Neural progenitor cell (in vitro differentiated cells): ENCODE data around the gene MINDY4. TPM values are rescaled to one million over a fixed set of nuclear protein-coding genes. Genes with fewer than 3 reads are reported as not detected.

Source experiments
- DNase-seq: peaks from one replicate; pipeline ENCODE4 v3.0.0-alpha.2; 2016; ENCODE audit warnings: low spot score
- H2AFZ ChIP-seq: fragments of 200-600 bp; sonication (generic); replicated peaks from 2 replicates; pipeline ENCODE4 v1.6.1; 2016; ENCODE audit warnings: antibody characterized with exemption
- H3F3A ChIP-seq: fragments of 200-600 bp; sonication (generic); 2 replicates; pipeline ENCODE4 v1.6.1; 2016; ENCODE audit warnings: antibody characterized with exemption, low read depth
- H3K27ac ChIP-seq: fragments of 200-600 bp; sonication (generic); 2 replicates; pipeline ENCODE4 v1.5.1; 2016; ENCODE audit warnings: mild to moderate bottlenecking
- H3K27me3 ChIP-seq: fragments of 200-600 bp; sonication (generic); 2 replicates; pipeline ENCODE4 v1.6.1; 2016; ENCODE audit warnings: mild to moderate bottlenecking, moderate library complexity
- H3K36me3 ChIP-seq: fragments of 200-600 bp; sonication (generic); 2 replicates; pipeline ENCODE4 v1.5.1; 2016
- H3K4me1 ChIP-seq: fragments of 200-600 bp; sonication (generic); 2 replicates; pipeline ENCODE4 v1.6.1; 2016; ENCODE audit warnings: mixed run types
- H3K4me2 ChIP-seq: fragments of 200-600 bp; sonication (generic); 2 replicates; pipeline ENCODE4 v1.6.1; 2016
- H3K4me3 ChIP-seq: fragments of 200-600 bp; sonication (generic); 2 replicates; pipeline ENCODE4 v1.5.1; 2016
- H3K79me2 ChIP-seq: fragments of 200-600 bp; sonication (generic); 2 replicates; pipeline ENCODE4 v1.6.1; 2016; ENCODE audit warnings: low read depth
- H3K9ac ChIP-seq: fragments of 200-600 bp; sonication (generic); 2 replicates; pipeline ENCODE4 v1.6.1; 2016
- H3K9me3 ChIP-seq: fragments of 200-600 bp; sonication (generic); 2 replicates; pipeline ENCODE4 v1.5.1; 2016; ENCODE audit warnings: low read depth
- H4K20me1 ChIP-seq: fragments of 200-600 bp; sonication (generic); 2 replicates; pipeline ENCODE4 v1.6.1; 2016; ENCODE audit warnings: low read depth
- H3K27ac Mint-ChIP-seq: 3 replicates; pipeline ENCODE4 v1.8.0; 2021; ENCODE audit warnings: mixed read lengths
- H3K27me3 Mint-ChIP-seq: 2 replicates; pipeline ENCODE4 v1.8.0; 2022; ENCODE audit warnings: low read depth, mild to moderate bottlenecking, inconsistent platforms, moderate library complexity, mixed read lengths; ENCODE audit not compliant: insufficient read depth
- H3K36me3 Mint-ChIP-seq: 3 replicates; pipeline ENCODE4 v1.8.0; 2021; ENCODE audit warnings: mixed read lengths
- H3K4me1 Mint-ChIP-seq: 3 replicates; pipeline ENCODE4 v1.8.0; 2021; ENCODE audit warnings: mixed read lengths
- H3K4me3 Mint-ChIP-seq: 3 replicates; pipeline ENCODE4 v1.8.0; 2021; ENCODE audit warnings: mild to moderate bottlenecking, moderate library complexity, mixed read lengths
- H3K9me3 Mint-ChIP-seq: 3 replicates; pipeline ENCODE4 v1.8.0; 2020; ENCODE audit warnings: mixed read lengths
- EZH2 ChIP-seq: fragments of 200-600 bp; sonication (generic); IDR thresholded peaks from 2 replicates; pipeline ENCODE4 v1.6.1; 2017; ENCODE audit warnings: antibody characterized with exemption, mild to moderate bottlenecking, moderate library complexity
- EZH2phosphoT487 ChIP-seq: fragments of 200-600 bp; sonication (generic); IDR thresholded peaks from 2 replicates; pipeline ENCODE4 v1.6.1; 2017; ENCODE audit warnings: antibody characterized with exemption
- total RNA-seq: library from RNA; depleted of rRNA; stranded (reverse); fragments of >200 nt; gene quantifications from 2 replicates; pipeline ENCODE4 v1.2.3, GENCODE V29; 2015; ENCODE audit warnings: low replicate concordance
- TF ChIP-seq, protein P1 (sequence below): fragments of 200-600 bp; sonication (generic); IDR thresholded peaks from 2 replicates; pipeline ENCODE4 v1.5.1; 2017; ENCODE audit warnings: antibody characterized with exemption, mild to moderate bottlenecking

MINDY4 gene
- total RNA-seq, 1 donor from 2014 or later, result 5.9 TPM

DNA sequence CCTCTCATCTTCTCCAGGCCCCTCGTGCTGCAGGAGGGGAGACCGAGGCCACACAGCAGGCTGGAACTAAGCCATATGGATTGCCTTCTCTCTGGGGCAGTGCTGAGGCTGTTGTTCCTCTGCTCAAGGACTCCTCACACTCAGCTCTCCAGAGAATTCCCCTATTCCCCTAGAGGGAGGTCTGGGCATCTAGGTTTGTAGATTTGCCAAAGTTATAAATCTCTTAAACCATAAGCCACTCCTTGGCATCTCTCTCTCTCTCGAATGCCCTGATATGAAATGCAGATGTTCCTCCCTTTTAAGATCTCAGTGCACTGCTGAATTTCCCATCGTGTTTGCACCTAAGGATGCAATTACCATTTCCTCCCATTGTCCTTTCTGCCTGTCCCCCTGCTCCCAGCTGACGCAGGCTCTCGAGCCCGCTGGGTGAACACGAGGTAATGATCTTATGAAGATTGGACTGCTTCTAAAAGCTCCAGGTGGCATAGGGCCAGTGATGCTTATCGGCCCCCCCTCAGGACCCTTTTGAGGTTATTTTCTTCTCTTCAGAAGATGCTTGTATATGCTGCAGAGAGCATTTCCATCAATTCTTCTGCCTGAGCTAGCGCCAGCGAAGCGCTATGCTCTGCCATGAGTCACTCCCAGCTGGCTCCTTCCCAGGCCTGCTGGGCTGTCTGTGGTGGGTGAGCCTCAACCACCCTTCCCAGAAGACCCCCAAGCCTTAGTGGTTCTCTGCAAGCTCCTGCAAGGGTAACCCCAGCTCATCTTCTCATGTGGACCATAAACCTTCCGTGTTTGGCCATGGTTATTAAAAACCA, 98.8 kb downstream of the MINDY4 start:
- Histone ChIP-seq H3K4me2 (no peak overlapping the region), H3K9me3 (no peaks in the 10 kb centered on the region)
- TF ChIP-seq EZH2phosphoT487, result no peak

DNA sequence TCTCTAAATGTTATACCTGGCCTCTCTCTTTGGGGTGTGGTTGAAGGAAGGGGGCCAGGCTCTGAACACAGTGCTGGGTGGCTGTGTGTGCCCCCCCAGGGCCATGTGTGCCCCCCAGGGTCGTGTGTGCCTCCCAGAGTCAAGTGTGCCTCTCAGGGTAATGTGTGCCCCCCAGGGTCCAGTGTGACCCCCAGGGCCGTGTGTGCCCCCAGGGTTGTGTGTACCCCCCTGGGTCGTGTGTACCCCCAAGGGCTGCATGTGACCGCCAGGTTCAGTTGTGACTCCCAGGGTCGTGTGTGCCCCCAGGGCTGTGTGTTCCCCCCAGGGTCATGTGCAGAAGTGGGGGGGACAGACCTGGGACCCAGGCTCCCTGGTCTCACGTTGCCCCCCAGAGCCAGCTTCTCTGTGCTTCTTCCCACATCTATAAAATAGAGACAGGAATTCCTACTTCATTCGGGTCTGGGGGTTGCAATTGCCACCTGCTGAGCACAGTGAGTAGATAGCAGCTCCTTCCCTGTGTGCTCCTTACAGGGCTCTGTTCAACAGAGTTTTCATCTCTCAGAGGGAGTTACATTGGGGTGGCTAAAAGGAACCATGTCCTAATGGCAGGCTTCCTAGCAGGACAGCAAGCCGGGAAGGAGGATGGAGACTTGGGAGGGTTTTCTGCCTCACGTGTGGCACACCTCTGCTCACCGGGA, 99.8 kb downstream of the MINDY4 start:
- H3K4me1 ChIP-seq, result peaks cover 7% of the 10 kb centered on the region
- no peak overlapping the region for H3K4me3 Mint-ChIP-seq
- no peak for DNase-seq

More for the DNA sequence above, 98.8 kb downstream of the MINDY4 start:
- Histone ChIP-seq H3K4me1 (peaks cover 7% of the 10 kb centered on the region), H3K27ac (no peak overlapping the region), H2AFZ (no peak overlapping the region), H3K9ac (no peak overlapping the region), H3K27me3 (no peaks in the 10 kb centered on the region), H4K20me1 (no peaks in the 10 kb centered on the region), H3K4me3 (no peak overlapping the region), H3F3A (peaks cover 4% of the 10 kb centered on the region), H3K36me3 (no peaks in the 10 kb centered on the region), H3K79me2 (no peaks in the 10 kb centered on the region)
- Mint-ChIP-seq H3K4me3 (no peak overlapping the region), H3K36me3 (peaks cover 2% of the 10 kb centered on the region), H3K9me3 (no peaks in the 10 kb centered on the region), H3K27me3 (peaks cover 2% of the 10 kb centered on the region), H3K27ac (no peak overlapping the region), H3K4me1 (peaks cover 11% of the 10 kb centered on the region)
- no peak for DNase-seq

DNA sequence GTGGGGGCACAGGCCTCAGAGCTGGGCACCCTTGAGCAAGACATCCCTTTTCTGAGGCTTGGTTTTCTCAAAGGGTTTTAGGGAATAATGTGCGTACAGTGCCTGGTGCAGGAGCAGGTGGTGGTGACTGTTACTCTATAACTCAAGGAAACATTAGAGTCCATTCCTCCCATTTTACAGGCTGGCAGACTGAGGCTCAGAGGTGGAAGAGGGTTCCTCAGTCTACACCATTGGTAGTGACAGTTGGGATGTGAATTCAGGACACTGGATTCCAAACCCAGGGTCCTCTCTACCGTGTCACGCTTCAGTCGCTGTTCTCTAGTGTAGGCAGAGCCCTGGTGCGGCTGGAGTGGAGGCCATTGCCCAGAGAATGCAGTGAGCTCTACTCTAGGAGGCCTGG, 100.4 kb downstream of the MINDY4 start:
- Histone ChIP-seq H3K9ac (no peak overlapping the region), H3K79me2 (no peaks in the 10 kb centered on the region), H3K4me3 (no peak overlapping the region), H2AFZ (no peak overlapping the region), H3K4me2 (no peak overlapping the region), H3K27me3 (no peaks in the 10 kb centered on the region), H3K9me3 (no peaks in the 10 kb centered on the region), H4K20me1 (no peaks in the 10 kb centered on the region), H3K36me3 (no peaks in the 10 kb centered on the region), H3K27ac (no peak overlapping the region), H3F3A (peaks cover 9% of the 10 kb centered on the region), H3K4me1 (peaks cover 10% of the 10 kb centered on the region)
- no peak overlapping the region for H3K4me3 Mint-ChIP-seq
- no peak overlapping the region for H3K27ac Mint-ChIP-seq
- H3K9me3 Mint-ChIP-seq, result no peaks in the 10 kb centered on the region
- TF ChIP-seq EZH2 (no peak), EZH2phosphoT487 (no peak)
- TF ChIP-seq, protein P1, sequence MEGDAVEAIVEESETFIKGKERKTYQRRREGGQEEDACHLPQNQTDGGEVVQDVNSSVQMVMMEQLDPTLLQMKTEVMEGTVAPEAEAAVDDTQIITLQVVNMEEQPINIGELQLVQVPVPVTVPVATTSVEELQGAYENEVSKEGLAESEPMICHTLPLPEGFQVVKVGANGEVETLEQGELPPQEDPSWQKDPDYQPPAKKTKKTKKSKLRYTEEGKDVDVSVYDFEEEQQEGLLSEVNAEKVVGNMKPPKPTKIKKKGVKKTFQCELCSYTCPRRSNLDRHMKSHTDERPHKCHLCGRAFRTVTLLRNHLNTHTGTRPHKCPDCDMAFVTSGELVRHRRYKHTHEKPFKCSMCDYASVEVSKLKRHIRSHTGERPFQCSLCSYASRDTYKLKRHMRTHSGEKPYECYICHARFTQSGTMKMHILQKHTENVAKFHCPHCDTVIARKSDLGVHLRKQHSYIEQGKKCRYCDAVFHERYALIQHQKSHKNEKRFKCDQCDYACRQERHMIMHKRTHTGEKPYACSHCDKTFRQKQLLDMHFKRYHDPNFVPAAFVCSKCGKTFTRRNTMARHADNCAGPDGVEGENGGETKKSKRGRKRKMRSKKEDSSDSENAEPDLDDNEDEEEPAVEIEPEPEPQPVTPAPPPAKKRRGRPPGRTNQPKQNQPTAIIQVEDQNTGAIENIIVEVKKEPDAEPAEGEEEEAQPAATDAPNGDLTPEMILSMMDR, result no peak
- H3K27me3 Mint-ChIP-seq, result peaks cover 4% of the 10 kb centered on the region
- peaks cover 6% of the 10 kb centered on the region for H3K36me3 Mint-ChIP-seq
- peaks cover 8% of the 10 kb centered on the region for H3K4me1 Mint-ChIP-seq
- DNase-seq, result no peak

More for the DNA sequence above, 99.8 kb downstream of the MINDY4 start:
- Histone ChIP-seq H3K79me2 (no peaks in the 10 kb centered on the region), H3K27me3 (no peaks in the 10 kb centered on the region), H3K4me3 (no peak overlapping the region), H4K20me1 (no peaks in the 10 kb centered on the region), H3F3A (peaks cover 4% of the 10 kb centered on the region), H3K9ac (no peak overlapping the region), H2AFZ (no peak overlapping the region), H3K9me3 (no peaks in the 10 kb centered on the region), H3K4me2 (no peak overlapping the region), H3K36me3 (no peaks in the 10 kb centered on the region), H3K27ac (no peak overlapping the region)
- Mint-ChIP-seq H3K27ac (no peak overlapping the region), H3K4me1 (peaks cover 11% of the 10 kb centered on the region), H3K27me3 (peaks cover 2% of the 10 kb centered on the region), H3K9me3 (no peaks in the 10 kb centered on the region), H3K36me3 (peaks cover 4% of the 10 kb centered on the region)
- TF ChIP-seq EZH2 (no peak), EZH2phosphoT487 (no peak)
- TF ChIP-seq, protein P1, result no peak
